Measurements from ENCODE around the gene GAGE2A.
"Not testable (repeated sequence)": the region's sequence is repeated elsewhere in the genome, so short reads cannot be mapped to it uniquely, and the experiment has no call there.

GAGE2A gene

GRCh38 chrX:49589196-49589595 is at the start of gene GAGE2A:
Gene GAGE2A (plus strand): TSS chrX:49589496. CDS start chrX:49590651, 1,155 bp downstream.
- H3K79me2 ChIP-seq (ENCODE audit: control insufficient read depth, insufficient read depth, low read length, unreplicated experiment); H3K27me3 ChIP-seq (ENCODE audit: insufficient read depth, low read length); H3K36me3 ChIP-seq (ENCODE audit: insufficient read depth, low read length); H3K27ac ChIP-seq (ENCODE audit: low read depth, low read length); H3K4me3 ChIP-seq (ENCODE audit: low read depth, low read length); H3K4me1 ChIP-seq (ENCODE audit: control insufficient read depth, insufficient read depth, low read length, unreplicated experiment); H2AFZ ChIP-seq (ENCODE audit: low read length, unreplicated experiment): not testable (repeated sequence)

DNA sequence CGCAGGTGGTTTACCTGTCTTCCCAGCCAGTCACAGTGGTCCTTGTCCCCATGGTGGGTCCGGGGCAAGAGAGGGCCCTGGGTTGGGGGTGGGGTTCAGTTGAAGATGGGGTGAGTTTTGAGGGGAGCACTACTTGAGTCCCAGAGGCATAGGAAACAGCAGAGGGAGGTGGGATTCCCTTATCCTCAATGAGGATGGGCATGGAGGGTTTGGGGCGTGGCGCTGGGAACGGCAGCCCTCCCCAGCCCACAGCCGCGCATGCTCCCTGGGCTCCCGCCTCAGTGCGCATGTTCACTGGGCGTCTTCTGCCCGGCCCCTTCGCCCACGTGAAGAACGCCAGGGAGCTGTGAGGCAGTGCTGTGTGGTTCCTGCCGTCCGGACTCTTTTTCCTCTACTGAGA is 47.9 kb upstream of the GAGE2A start, which contains the start of gene GAGE12D:
Gene GAGE12D (plus strand): TSS at position 301 of the 400 bp plus-strand sequence. CDS start 1,155 bp downstream, outside the sequence.
- not testable (repeated sequence) for H3K79me2 ChIP-seq (ENCODE audit: control insufficient read depth, insufficient read depth, low read length, unreplicated experiment); H3K4me3 ChIP-seq (ENCODE audit: low read depth, low read length); H3K27me3 ChIP-seq (ENCODE audit: insufficient read depth, low read length); H3K27ac ChIP-seq (ENCODE audit: low read depth, low read length); H3K4me1 ChIP-seq (ENCODE audit: control insufficient read depth, insufficient read depth, low read length, unreplicated experiment); H2AFZ ChIP-seq (ENCODE audit: low read length, unreplicated experiment); H3K36me3 ChIP-seq (ENCODE audit: insufficient read depth, low read length)

GRCh38 chrX:49550989-49551388 is 38.3 kb upstream of the GAGE2A start, which contains the start of gene GAGE12E:
Gene GAGE12E (plus strand): TSS chrX:49551289. CDS start chrX:49552444, 1,155 bp downstream.
- H3K79me2 ChIP-seq (ENCODE audit: control insufficient read depth, insufficient read depth, low read length, unreplicated experiment); H3K27me3 ChIP-seq (ENCODE audit: insufficient read depth, low read length); H3K36me3 ChIP-seq (ENCODE audit: insufficient read depth, low read length); H2AFZ ChIP-seq (ENCODE audit: low read length, unreplicated experiment); H3K27ac ChIP-seq (ENCODE audit: low read depth, low read length); H3K4me1 ChIP-seq (ENCODE audit: control insufficient read depth, insufficient read depth, low read length, unreplicated experiment); H3K4me3 ChIP-seq (ENCODE audit: low read depth, low read length): not testable (repeated sequence)

DNA sequence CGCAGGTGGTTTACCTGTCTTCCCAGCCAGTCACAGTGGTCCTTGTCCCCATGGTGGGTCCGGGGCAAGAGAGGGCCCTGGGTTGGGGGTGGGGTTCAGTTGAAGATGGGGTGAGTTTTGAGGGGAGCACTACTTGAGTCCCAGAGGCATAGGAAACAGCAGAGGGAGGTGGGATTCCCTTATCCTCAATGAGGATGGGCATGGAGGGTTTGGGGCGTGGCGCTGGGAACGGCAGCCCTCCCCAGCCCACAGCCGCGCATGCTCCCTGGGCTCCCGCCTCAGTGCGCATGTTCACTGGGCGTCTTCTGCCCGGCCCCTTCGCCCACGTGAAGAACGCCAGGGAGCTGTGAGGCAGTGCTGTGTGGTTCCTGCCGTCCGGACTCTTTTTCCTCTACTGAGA is 28.8 kb upstream of the GAGE2A start, which contains the start of gene GAGE12F:
Gene GAGE12F (plus strand): TSS at position 301 of the 400 bp plus-strand sequence. CDS start 1,155 bp downstream, outside the sequence.
- not testable (repeated sequence) for H3K79me2 ChIP-seq (ENCODE audit: control insufficient read depth, insufficient read depth, low read length, unreplicated experiment); H2AFZ ChIP-seq (ENCODE audit: low read length, unreplicated experiment); H3K27ac ChIP-seq (ENCODE audit: low read depth, low read length); H3K4me3 ChIP-seq (ENCODE audit: low read depth, low read length); H3K36me3 ChIP-seq (ENCODE audit: insufficient read depth, low read length); H3K27me3 ChIP-seq (ENCODE audit: insufficient read depth, low read length); H3K4me1 ChIP-seq (ENCODE audit: control insufficient read depth, insufficient read depth, low read length, unreplicated experiment)

GRCh38 chrX:49568728-49569127 is 20.6 kb upstream of the GAGE2A start:
- H3K36me3 ChIP-seq (ENCODE audit: insufficient read depth, low read length); H3K4me3 ChIP-seq (ENCODE audit: low read depth, low read length); H3K27me3 ChIP-seq (ENCODE audit: insufficient read depth, low read length); H3K79me2 ChIP-seq (ENCODE audit: control insufficient read depth, insufficient read depth, low read length, unreplicated experiment); H3K4me1 ChIP-seq (ENCODE audit: control insufficient read depth, insufficient read depth, low read length, unreplicated experiment); H2AFZ ChIP-seq (ENCODE audit: low read length, unreplicated experiment); H3K27ac ChIP-seq (ENCODE audit: low read depth, low read length): not testable (repeated sequence)

DNA sequence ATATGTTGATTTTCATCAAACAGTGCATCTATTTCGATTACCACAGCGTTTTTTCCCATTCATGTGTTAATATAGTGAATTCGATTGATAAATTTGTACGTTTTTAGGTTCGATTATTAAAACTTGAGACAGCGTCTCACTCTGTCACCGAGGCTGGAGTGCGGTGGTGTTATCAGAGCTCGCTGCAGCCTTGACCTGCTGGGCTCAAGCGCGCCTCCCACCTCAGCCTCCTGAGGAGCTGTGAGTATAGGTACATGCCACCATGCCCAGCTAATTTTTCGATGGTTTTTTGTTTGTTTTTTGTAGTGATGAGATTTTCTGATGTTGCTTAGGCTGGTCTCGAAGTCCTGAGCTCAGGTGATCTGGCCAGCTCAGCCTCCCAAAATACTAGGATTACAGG is 20.1 kb upstream of the GAGE2A start:
- not testable (repeated sequence) for H3K4me3 ChIP-seq (ENCODE audit: low read depth, low read length); H3K36me3 ChIP-seq (ENCODE audit: insufficient read depth, low read length); H2AFZ ChIP-seq (ENCODE audit: low read length, unreplicated experiment); H3K79me2 ChIP-seq (ENCODE audit: control insufficient read depth, insufficient read depth, low read length, unreplicated experiment); H3K27ac ChIP-seq (ENCODE audit: low read depth, low read length); H3K27me3 ChIP-seq (ENCODE audit: insufficient read depth, low read length); H3K4me1 ChIP-seq (ENCODE audit: control insufficient read depth, insufficient read depth, low read length, unreplicated experiment)

- H3K4me3 ChIP-seq (ENCODE audit: low read depth, low read length), result not testable (repeated sequence)
Observed at GRCh38 chrX:49570100-49570499, 19.2 kb upstream of the GAGE2A start, which contains the start of gene GAGE12G. Gene GAGE12G (plus strand): TSS chrX:49570400. CDS start chrX:49571555, 1,155 bp downstream.

GRCh38 chrX:49579649-49580048 is 9.6 kb upstream of the GAGE2A start, which contains the start of gene GAGE12H:
Gene GAGE12H (plus strand): TSS chrX:49579949. CDS start chrX:49581104, 1,155 bp downstream.
- H2AFZ ChIP-seq (ENCODE audit: low read length, unreplicated experiment); H3K27me3 ChIP-seq (ENCODE audit: insufficient read depth, low read length); H3K4me3 ChIP-seq (ENCODE audit: low read depth, low read length); H3K36me3 ChIP-seq (ENCODE audit: insufficient read depth, low read length); H3K27ac ChIP-seq (ENCODE audit: low read depth, low read length); H3K4me1 ChIP-seq (ENCODE audit: control insufficient read depth, insufficient read depth, low read length, unreplicated experiment); H3K79me2 ChIP-seq (ENCODE audit: control insufficient read depth, insufficient read depth, low read length, unreplicated experiment): not testable (repeated sequence)

More at GRCh38 chrX:49570100-49570499, 19.2 kb upstream of the GAGE2A start, which contains the start of gene GAGE12G:
- not testable (repeated sequence) for H3K36me3 ChIP-seq (ENCODE audit: insufficient read depth, low read length); H3K27me3 ChIP-seq (ENCODE audit: insufficient read depth, low read length); H2AFZ ChIP-seq (ENCODE audit: low read length, unreplicated experiment); H3K27ac ChIP-seq (ENCODE audit: low read depth, low read length); H3K79me2 ChIP-seq (ENCODE audit: control insufficient read depth, insufficient read depth, low read length, unreplicated experiment); H3K4me1 ChIP-seq (ENCODE audit: control insufficient read depth, insufficient read depth, low read length, unreplicated experiment)

GRCh38 chrX:49589769-49590478 is 628 bp downstream of the GAGE2A start:
- not testable (repeated sequence) for H3K36me3 ChIP-seq (ENCODE audit: insufficient read depth, low read length); H3K79me2 ChIP-seq (ENCODE audit: control insufficient read depth, insufficient read depth, low read length, unreplicated experiment); H2AFZ ChIP-seq (ENCODE audit: low read length, unreplicated experiment); H3K4me3 ChIP-seq (ENCODE audit: low read depth, low read length); H3K4me1 ChIP-seq (ENCODE audit: control insufficient read depth, insufficient read depth, low read length, unreplicated experiment); H3K27me3 ChIP-seq (ENCODE audit: insufficient read depth, low read length); H3K27ac ChIP-seq (ENCODE audit: low read depth, low read length)

- not testable (repeated sequence) for H3K4me1 ChIP-seq (ENCODE audit: control insufficient read depth, insufficient read depth, low read length, unreplicated experiment); H3K4me3 ChIP-seq (ENCODE audit: low read depth, low read length); H3K27me3 ChIP-seq (ENCODE audit: insufficient read depth, low read length); H3K79me2 ChIP-seq (ENCODE audit: control insufficient read depth, insufficient read depth, low read length, unreplicated experiment); H3K36me3 ChIP-seq (ENCODE audit: insufficient read depth, low read length); H3K27ac ChIP-seq (ENCODE audit: low read depth, low read length); H2AFZ ChIP-seq (ENCODE audit: low read length, unreplicated experiment)
Observed at GRCh38 chrX:49590488-49590887, 1.2 kb downstream of the GAGE2A start.

- H3K79me2 ChIP-seq (ENCODE audit: control insufficient read depth, insufficient read depth, low read length, unreplicated experiment); H3K4me3 ChIP-seq (ENCODE audit: low read depth, low read length); H3K27me3 ChIP-seq (ENCODE audit: insufficient read depth, low read length); H3K36me3 ChIP-seq (ENCODE audit: insufficient read depth, low read length); H3K27ac ChIP-seq (ENCODE audit: low read depth, low read length); H2AFZ ChIP-seq (ENCODE audit: low read length, unreplicated experiment); H3K4me1 ChIP-seq (ENCODE audit: control insufficient read depth, insufficient read depth, low read length, unreplicated experiment): not testable (repeated sequence)
Observed at GRCh38 chrX:49598720-49599119, 9.4 kb downstream of the GAGE2A start, which contains the start of gene GAGE1. Gene GAGE1 (plus strand): TSS chrX:49599020. CDS start chrX:49600175, 1,155 bp downstream.
